NCI-H2171 (cell line): ENCODE measurements around the gene WDFY3.

Source experiments
- DNase-seq: peaks from one replicate; lab custom pipeline; 2025; lab: John Stamatoyannopoulos, UW

WDFY3 gene

GRCh38 chr4:84905646-84906045 lies 60.8 kb downstream of the WDFY3 start:
- no peak for DNase-seq

GRCh38 chr4:84901740-84902281 lies 64.7 kb downstream of the WDFY3 start:
- no peak for DNase-seq

- DNase-seq = no peak
These were observed 65.3 kb downstream of the WDFY3 start for GRCh38 chr4:84901173-84901572.

- no peak for DNase-seq
These were observed 66.9 kb downstream of the WDFY3 start for GRCh38 chr4:84899616-84900015.

- no peak for DNase-seq
These were observed 69.0 kb downstream of the WDFY3 start for GRCh38 chr4:84897516-84897915.

- no peak for DNase-seq
These were observed 71.2 kb downstream of the WDFY3 start for GRCh38 chr4:84895283-84895682.

- DNase-seq = no peak
These were observed 71.9 kb downstream of the WDFY3 start for GRCh38 chr4:84894621-84895020.

GRCh38 chr4:84892950-84893349 lies 73.5 kb downstream of the WDFY3 start:
- DNase-seq = no peak

- no peak for DNase-seq
These were observed 78.7 kb downstream of the WDFY3 start for GRCh38 chr4:84887824-84888223.

GRCh38 chr4:84879651-84880200 lies 86.8 kb downstream of the WDFY3 start:
- no peak for DNase-seq

GRCh38 chr4:84878546-84878945 lies 87.9 kb downstream of the WDFY3 start:
- DNase-seq = no peak

GRCh38 chr4:84878090-84878489 lies 88.4 kb downstream of the WDFY3 start:
- no peak for DNase-seq

- DNase-seq = no peak
These were observed 89.2 kb downstream of the WDFY3 start for GRCh38 chr4:84877051-84877833.

- DNase-seq = no peak
These were observed 90.7 kb downstream of the WDFY3 start for GRCh38 chr4:84875636-84876371.

GRCh38 chr4:84874619-84875018 lies 91.9 kb downstream of the WDFY3 start:
- no peak for DNase-seq

- DNase-seq = no peak
These were observed 95.9 kb downstream of the WDFY3 start for GRCh38 chr4:84870398-84871163.

- DNase-seq = no peak
These were observed 100.2 kb downstream of the WDFY3 start for GRCh38 chr4:84866295-84866694.

- DNase-seq = no peak
These were observed 100.9 kb downstream of the WDFY3 start for GRCh38 chr4:84865600-84865999.

GRCh38 chr4:84862064-84862463 lies 104.4 kb downstream of the WDFY3 start:
- no peak for DNase-seq

- no peak for DNase-seq
These were observed 109.2 kb downstream of the WDFY3 start for GRCh38 chr4:84857296-84857695.

- no peak for DNase-seq
These were observed 109.9 kb downstream of the WDFY3 start for GRCh38 chr4:84856468-84857049.

GRCh38 chr4:84855774-84856173 lies 110.7 kb downstream of the WDFY3 start:
- DNase-seq = no peak
